HCT116 (cell line): ENCODE measurements around the gene GTPBP2.

ENCODE experiments used
- ATF3 ChIP-seq: IDR thresholded peaks from 2 replicates; pipeline ENCODE4 v1.6.1; 2012
- CEBPB ChIP-seq: IDR thresholded peaks from 2 replicates; pipeline ENCODE4 v1.6.1; 2012; ENCODE audit warnings: low read depth
- CTCF ChIP-seq, 3 experiments: fragments of 200-600 bp in 1 of 3; sonication (generic) in 1 of 3; IDR thresholded peaks in 2 of 3; conservative IDR thresholded peaks in 1 of 3; 2 replicates each; pipeline ENCODE4 v1.5.1; 2012 to 2017; ENCODE audit warnings: low read depth in 2 of 3, low read length in 2 of 3, antibody characterized with exemption in 1 of 3, borderline replicate concordance in 1 of 3, control low read depth in 1 of 3, mild to moderate bottlenecking in 1 of 3, mixed read lengths in 1 of 3, mixed run types in 1 of 3, moderate library complexity in 1 of 3; ENCODE audit not compliant: insufficient read depth in 1 of 3
- EZH2 ChIP-seq: fragments of 200-600 bp; sonication (generic); IDR thresholded peaks from 2 replicates; pipeline ENCODE4 v1.6.1; 2017; ENCODE audit warnings: antibody characterized with exemption, mixed run types
- EZH2phosphoT487 ChIP-seq: fragments of 200-600 bp; IDR thresholded peaks from 2 replicates; pipeline ENCODE4 v1.6.1; 2018; ENCODE audit warnings: antibody characterized with exemption, borderline replicate concordance
- JUND ChIP-seq: IDR thresholded peaks from 2 replicates; pipeline ENCODE4 v1.6.1; 2012
- POLR2A ChIP-seq: IDR thresholded peaks from 2 replicates; pipeline ENCODE4 v1.7.0; 2011; ENCODE audit warnings: borderline replicate concordance; ENCODE audit not compliant: insufficient read depth, insufficient read length; ENCODE audit errors: extremely low read depth
- POLR2AphosphoS5 ChIP-seq: IDR thresholded peaks from 2 replicates; pipeline ENCODE4 v1.6.1; 2011; ENCODE audit warnings: mild to moderate bottlenecking, low read depth, low read length, moderate library complexity
- REST ChIP-seq: IDR thresholded peaks from 2 replicates; pipeline ENCODE4 v1.6.1; 2012; ENCODE audit warnings: low read depth
- SRF ChIP-seq: IDR thresholded peaks from 2 replicates; pipeline ENCODE4 v1.6.1; 2012; ENCODE audit warnings: low read depth
- YY1 ChIP-seq: IDR thresholded peaks from 2 replicates; pipeline ENCODE4 v1.6.1; 2011; ENCODE audit warnings: low read length, low read depth, moderate library complexity, mild to moderate bottlenecking; ENCODE audit not compliant: insufficient replicate concordance; ENCODE audit errors: extremely low read depth
- ZFX ChIP-seq: fragments of 450-650 bp; IDR thresholded peaks from 2 replicates; pipeline ENCODE4 v1.6.1; 2017

- TF ChIP-seq CTCF (IDR thresholded peaks at IDR 0.05 in 2 of 3, conservative IDR thresholded peaks at IDR 0.05 in 1 of 3; ENCODE audit: borderline replicate concordance in 1 of 3, insufficient read depth in 1 of 3, low read depth in 2 of 3, low read length in 2 of 3) (no peak), JUND (no peak), ATF3 (no peak), POLR2AphosphoS5 (no peak), ZFX (no peak), CEBPB (no peak), EZH2phosphoT487 (no peak), EZH2 (no peak), SRF (no peak), REST (no peak), POLR2A (no peak), YY1 (no peak)
These were observed 48.0 kb upstream of the GTPBP2 start for GRCh38 chr6:43676962-43677606.
